GM19452 (cell line): ENCODE results near the gene TADA3.
A peak's percentile ranks its signal among the peaks of the same experiment; 100 is the strongest.

Experiments
- ATAC-seq: cut with Tn5 transposase; IDR thresholded peaks from one replicate; pipeline ENCODE4 v1.9.1; 2021; ENCODE audit not compliant: unreplicated experiment

Gene TADA3

DNA sequence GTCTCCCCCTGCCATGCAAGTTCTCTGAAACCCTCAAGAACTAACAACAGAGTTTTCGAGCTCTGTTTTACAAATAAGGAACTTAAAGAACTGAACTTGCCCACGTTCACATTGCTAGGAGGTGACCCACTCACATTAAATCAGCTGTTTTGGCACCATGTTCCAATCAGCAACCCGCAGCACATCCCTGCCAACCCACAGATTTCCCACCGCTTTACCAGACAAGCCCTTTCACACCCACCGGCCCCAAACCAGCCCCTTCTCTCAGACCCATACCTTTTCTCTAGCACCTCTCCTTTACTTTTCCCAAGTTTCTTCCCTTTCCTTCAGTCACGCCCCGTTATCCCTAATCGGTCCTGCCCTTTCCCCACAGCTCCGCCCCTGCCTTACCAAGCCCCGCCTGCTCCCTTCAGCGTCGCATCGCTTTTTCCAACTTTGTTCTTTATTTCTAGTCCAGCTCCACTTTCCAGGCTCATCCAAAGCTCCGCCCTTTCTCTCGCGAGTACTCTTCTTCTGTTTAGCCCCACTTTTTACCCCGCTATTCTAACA lies 61.5 kb downstream of the TADA3 start:
- peak; percentile 43 for ATAC-seq
